Stimulated activated naive CD8-positive, alpha-beta T cell treated with anti-CD3 and anti-CD28 coated beads, Interleukin-15, amount 100 ng/mL, for 72 hours (primary cell): ENCODE measurements around the gene RNF212.
"Not testable (repeated sequence)": the region's sequence is repeated elsewhere in the genome, so short reads cannot be mapped to it uniquely, and the experiment has no call there.

Experiments used
- ATAC-seq: fragments of 150-1000 bp; cut with Tn5 transposase; 2 replicates; pipeline ENCODE4 v1.10.0; 2021; ENCODE audit warnings: mild to moderate bottlenecking, moderate library complexity
- DNase-seq, 2 donors: peaks; one replicate each; pipeline ENCODE4 v3.0.0; 2021 to 2022
- H3K27ac Mint-ChIP-seq, 2 donors: one replicate each; pipeline ENCODE4 v1.8.0; 2022; ENCODE audit warnings: mild to moderate bottlenecking in 2 of 2, mixed read lengths in 2 of 2, moderate library complexity in 2 of 2
- H3K27me3 Mint-ChIP-seq: one replicate; pipeline ENCODE4 v1.8.0; 2022; ENCODE audit warnings: mixed read lengths
- H3K4me1 Mint-ChIP-seq: one replicate; pipeline ENCODE4 v1.8.0; 2022; ENCODE audit warnings: mild to moderate bottlenecking, mixed read lengths
- H3K4me3 Mint-ChIP-seq, 2 donors: one replicate each; pipeline ENCODE4 v1.8.0; 2022; ENCODE audit warnings: mild to moderate bottlenecking in 2 of 2, mixed read lengths in 2 of 2, moderate library complexity in 1 of 2
- H3K9me3 Mint-ChIP-seq, 2 donors: one replicate each; pipeline ENCODE4 v1.8.0; 2022; ENCODE audit warnings: mixed read lengths in 2 of 2

Gene RNF212

GRCh38 chr4:1130316-1131186 lies 17.2 kb upstream of the RNF212 start:
- Mint-ChIP-seq H3K27ac (no peak overlapping the region), H3K9me3 (no peaks in the 10 kb centered on the region), H3K27me3 (no peaks in the 10 kb centered on the region)

GRCh38 chr4:1126506-1126905 lies 13.1 kb upstream of the RNF212 start:
- H3K4me3 Mint-ChIP-seq, result no peak overlapping the region
- ATAC-seq, result no peak
- no peaks in the 10 kb centered on the region for H3K9me3 Mint-ChIP-seq
- no peak overlapping the region for H3K27ac Mint-ChIP-seq
- no peaks in the 10 kb centered on the region for H3K27me3 Mint-ChIP-seq
- no peak for DNase-seq
- no peaks in the 10 kb centered on the region for H3K4me1 Mint-ChIP-seq

More at GRCh38 chr4:1130316-1131186, 17.2 kb upstream of the RNF212 start:
- ATAC-seq (peak; percentile 96), DNase-seq (peak; percentile 71 to 73)
- Mint-ChIP-seq H3K4me3 (no peak overlapping the region), H3K4me1 (no peaks in the 10 kb centered on the region)

- not testable (repeated sequence) for H3K27ac Mint-ChIP-seq, H3K27me3 Mint-ChIP-seq, H3K4me1 Mint-ChIP-seq, ATAC-seq, H3K9me3 Mint-ChIP-seq, H3K4me3 Mint-ChIP-seq, DNase-seq
Measured at GRCh38 chr4:1125466-1125865, 12.1 kb upstream of the RNF212 start.

- no peak for DNase-seq
- Mint-ChIP-seq H3K27ac (no peak overlapping the region), H3K4me3 (no peak overlapping the region), H3K4me1 (no peaks in the 10 kb centered on the region), H3K9me3 (no peaks in the 10 kb centered on the region), H3K27me3 (no peaks in the 10 kb centered on the region)
- ATAC-seq, result no peak
Measured at GRCh38 chr4:1124818-1125217, 11.5 kb upstream of the RNF212 start.

GRCh38 chr4:1122505-1122904 lies 9.1 kb upstream of the RNF212 start:
- Mint-ChIP-seq H3K27me3 (no peaks in the 10 kb centered on the region), H3K4me1 (no peaks in the 10 kb centered on the region), H3K27ac (no peak overlapping the region), H3K4me3 (no peak overlapping the region), H3K9me3 (no peaks in the 10 kb centered on the region)
- no peak for ATAC-seq
- DNase-seq, result no peak

- H3K27me3 Mint-ChIP-seq, result peaks cover 4% of the 10 kb centered on the region
- no peak for DNase-seq
- no peaks in the 10 kb centered on the region for H3K9me3 Mint-ChIP-seq
- H3K4me3 Mint-ChIP-seq, result no peak overlapping the region
- no peak overlapping the region for H3K27ac Mint-ChIP-seq
- no peak for ATAC-seq
- H3K4me1 Mint-ChIP-seq, result peaks cover 4% of the 10 kb centered on the region
Measured at GRCh38 chr4:1116838-1117237, 3.5 kb upstream of the RNF212 start.

- no peak for ATAC-seq
- H3K4me1 Mint-ChIP-seq, result peaks cover 7% of the 10 kb centered on the region
- DNase-seq, result no peak
- H3K27me3 Mint-ChIP-seq, result peaks cover 16% of the 10 kb centered on the region
- no peak overlapping the region for H3K4me3 Mint-ChIP-seq
- no peaks in the 10 kb centered on the region for H3K9me3 Mint-ChIP-seq
- H3K27ac Mint-ChIP-seq, result no peak overlapping the region
Measured at GRCh38 chr4:1115528-1116293, 2.3 kb upstream of the RNF212 start.

- DNase-seq (no peak), ATAC-seq (peak; percentile 52)
- H3K4me3 Mint-ChIP-seq, result no peak overlapping the region
- no peak overlapping the region for H3K27ac Mint-ChIP-seq
- peaks cover 23% of the 10 kb centered on the region for H3K27me3 Mint-ChIP-seq
- no peaks in the 10 kb centered on the region for H3K9me3 Mint-ChIP-seq
- H3K4me1 Mint-ChIP-seq, result peaks cover 7% of the 10 kb centered on the region
Measured at GRCh38 chr4:1112821-1113182, 562 bp downstream of the RNF212 start.

GRCh38 chr4:1112174-1112820 lies 1.1 kb downstream of the RNF212 start:
- no peak for ATAC-seq
- H3K9me3 Mint-ChIP-seq, result no peaks in the 10 kb centered on the region
- H3K27me3 Mint-ChIP-seq, result peaks cover 23% of the 10 kb centered on the region
- peaks cover 7% of the 10 kb centered on the region for H3K4me1 Mint-ChIP-seq
- H3K27ac Mint-ChIP-seq, result no peak overlapping the region
- H3K4me3 Mint-ChIP-seq, result peak overlapping the region in 1 of 2 donors; percentile 13
- DNase-seq, result no peak

GRCh38 chr4:1111259-1111809 lies 2.0 kb downstream of the RNF212 start:
- Mint-ChIP-seq H3K4me1 (peaks cover 7% of the 10 kb centered on the region), H3K27me3 (peaks cover 23% of the 10 kb centered on the region), H3K27ac (no peak overlapping the region), H3K9me3 (no peaks in the 10 kb centered on the region), H3K4me3 (no peak overlapping the region)
- DNase-seq (no peak), ATAC-seq (no peak)

- ATAC-seq, result no peak
- H3K9me3 Mint-ChIP-seq, result no peaks in the 10 kb centered on the region
- peaks cover 23% of the 10 kb centered on the region for H3K27me3 Mint-ChIP-seq
- no peak for DNase-seq
- no peak overlapping the region for H3K4me3 Mint-ChIP-seq
- H3K27ac Mint-ChIP-seq, result no peak overlapping the region
- H3K4me1 Mint-ChIP-seq, result peaks cover 7% of the 10 kb centered on the region
Measured at GRCh38 chr4:1109898-1110506, 3.4 kb downstream of the RNF212 start.

- Mint-ChIP-seq H3K27me3 (peaks cover 23% of the 10 kb centered on the region), H3K4me1 (peaks cover 7% of the 10 kb centered on the region), H3K27ac (no peak overlapping the region), H3K9me3 (no peaks in the 10 kb centered on the region), H3K4me3 (no peak overlapping the region)
- DNase-seq (no peak), ATAC-seq (no peak)
Measured at GRCh38 chr4:1109333-1109732, 4.0 kb downstream of the RNF212 start.

- no peak overlapping the region for H3K4me3 Mint-ChIP-seq
- ATAC-seq (no peak), DNase-seq (no peak)
- no peak overlapping the region for H3K27ac Mint-ChIP-seq
- peaks cover 8% of the 10 kb centered on the region for H3K27me3 Mint-ChIP-seq
- H3K9me3 Mint-ChIP-seq, result no peaks in the 10 kb centered on the region
- H3K4me1 Mint-ChIP-seq, result no peaks in the 10 kb centered on the region
Measured at GRCh38 chr4:1105662-1106061, 7.7 kb downstream of the RNF212 start.

GRCh38 chr4:1105067-1105466 lies 8.3 kb downstream of the RNF212 start:
- DNase-seq (no peak), ATAC-seq (no peak)
- no peaks in the 10 kb centered on the region for H3K4me1 Mint-ChIP-seq
- H3K27ac Mint-ChIP-seq, result no peak overlapping the region
- no peaks in the 10 kb centered on the region for H3K9me3 Mint-ChIP-seq
- peaks cover 8% of the 10 kb centered on the region for H3K27me3 Mint-ChIP-seq
- no peak overlapping the region for H3K4me3 Mint-ChIP-seq

GRCh38 chr4:1104647-1105046 lies 8.7 kb downstream of the RNF212 start:
- peaks cover 3% of the 10 kb centered on the region for H3K27me3 Mint-ChIP-seq
- H3K4me1 Mint-ChIP-seq, result no peaks in the 10 kb centered on the region
- no peak overlapping the region for H3K4me3 Mint-ChIP-seq
- DNase-seq (no peak), ATAC-seq (no peak)
- no peaks in the 10 kb centered on the region for H3K9me3 Mint-ChIP-seq
- H3K27ac Mint-ChIP-seq, result no peak overlapping the region
